Measurements from ENCODE around the gene MYL9. TPM values are rescaled to one million over a fixed set of nuclear protein-coding genes. Genes with fewer than 3 reads are reported as not detected.
"Not testable (repeated sequence)": the region's sequence is repeated elsewhere in the genome, so short reads cannot be mapped to it uniquely, and the experiment has no call there.

MYL9 gene
- total RNA-seq, 1 donor from 2014 or later = 717 TPM

DNA sequence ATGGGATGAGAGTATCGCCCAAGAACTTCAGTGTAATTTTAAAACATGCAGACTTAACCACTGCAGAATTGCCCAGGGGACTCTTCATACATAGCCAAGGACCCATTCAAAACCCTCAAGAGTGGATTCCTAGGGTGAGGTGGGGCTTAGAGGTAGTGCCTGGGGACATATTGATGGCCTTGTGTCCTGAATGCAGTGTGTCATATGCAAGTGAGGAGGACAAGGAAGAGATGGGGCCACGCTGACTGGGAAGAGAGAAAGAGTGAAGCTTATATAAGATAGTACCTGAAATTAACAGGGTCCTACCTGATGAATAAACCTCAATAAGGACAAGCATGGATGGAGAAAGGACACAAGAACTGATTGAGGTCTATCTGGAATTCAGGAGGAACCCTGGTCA lies 13.9 kb downstream of the MYL9 start:
- no peaks in the 10 kb centered on the region for H3K27me3 ChIP-seq
- no peaks in the 10 kb centered on the region for H3K36me3 ChIP-seq
- H3K27ac ChIP-seq = no peak overlapping the region
- intact Hi-C loops (cut with DNase I) = loop anchor here (5.0 kb wide), 1 partner anchor 37 kb away; no protein-coding TSS in a partner anchor
- H3K4me1 ChIP-seq = peaks cover 0 to 9% of the 10 kb centered on the region in 2 donors
- TF ChIP-seq, protein P1, sequence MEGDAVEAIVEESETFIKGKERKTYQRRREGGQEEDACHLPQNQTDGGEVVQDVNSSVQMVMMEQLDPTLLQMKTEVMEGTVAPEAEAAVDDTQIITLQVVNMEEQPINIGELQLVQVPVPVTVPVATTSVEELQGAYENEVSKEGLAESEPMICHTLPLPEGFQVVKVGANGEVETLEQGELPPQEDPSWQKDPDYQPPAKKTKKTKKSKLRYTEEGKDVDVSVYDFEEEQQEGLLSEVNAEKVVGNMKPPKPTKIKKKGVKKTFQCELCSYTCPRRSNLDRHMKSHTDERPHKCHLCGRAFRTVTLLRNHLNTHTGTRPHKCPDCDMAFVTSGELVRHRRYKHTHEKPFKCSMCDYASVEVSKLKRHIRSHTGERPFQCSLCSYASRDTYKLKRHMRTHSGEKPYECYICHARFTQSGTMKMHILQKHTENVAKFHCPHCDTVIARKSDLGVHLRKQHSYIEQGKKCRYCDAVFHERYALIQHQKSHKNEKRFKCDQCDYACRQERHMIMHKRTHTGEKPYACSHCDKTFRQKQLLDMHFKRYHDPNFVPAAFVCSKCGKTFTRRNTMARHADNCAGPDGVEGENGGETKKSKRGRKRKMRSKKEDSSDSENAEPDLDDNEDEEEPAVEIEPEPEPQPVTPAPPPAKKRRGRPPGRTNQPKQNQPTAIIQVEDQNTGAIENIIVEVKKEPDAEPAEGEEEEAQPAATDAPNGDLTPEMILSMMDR (IDR thresholded peaks at IDR 0.05) = no peak
- H3K9me3 ChIP-seq = no peaks in the 10 kb centered on the region
- no peak overlapping the region for H3K4me3 ChIP-seq
- DNase-seq (ENCODE audit: low spot score in 2 of 2) = no peak

DNA sequence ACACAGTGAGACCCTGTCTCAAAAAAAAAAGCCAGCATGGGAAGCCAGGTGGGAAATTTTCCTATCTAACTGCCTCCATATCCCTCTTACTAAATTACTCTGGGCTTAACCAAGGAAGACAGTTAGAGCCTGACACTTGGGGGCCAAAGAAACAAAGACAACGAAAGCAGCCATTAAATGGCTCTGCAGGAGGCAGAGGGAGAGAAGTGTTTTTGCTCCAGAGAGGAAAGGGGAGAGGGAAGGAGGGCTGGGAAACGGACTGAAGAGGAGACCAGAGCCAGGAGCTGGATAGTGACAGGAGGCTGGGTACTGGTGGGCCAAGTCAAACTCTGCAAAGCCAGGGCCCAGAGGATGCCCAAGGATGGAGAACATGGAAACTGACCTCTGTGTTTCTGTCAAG lies 21.4 kb downstream of the MYL9 start:
- intact Hi-C loops (cut with DNase I) = no loop called here
- TF ChIP-seq, protein P1 (IDR thresholded peaks at IDR 0.05) = no peak
- H3K27ac ChIP-seq = no peak overlapping the region
- no peak overlapping the region for H3K4me3 ChIP-seq
- H3K27me3 ChIP-seq = no peaks in the 10 kb centered on the region
- no peaks in the 10 kb centered on the region for H3K9me3 ChIP-seq
- DNase-seq (ENCODE audit: low spot score in 2 of 2) = no peak
- no peaks in the 10 kb centered on the region for H3K4me1 ChIP-seq
- no peaks in the 10 kb centered on the region for H3K36me3 ChIP-seq

DNA sequence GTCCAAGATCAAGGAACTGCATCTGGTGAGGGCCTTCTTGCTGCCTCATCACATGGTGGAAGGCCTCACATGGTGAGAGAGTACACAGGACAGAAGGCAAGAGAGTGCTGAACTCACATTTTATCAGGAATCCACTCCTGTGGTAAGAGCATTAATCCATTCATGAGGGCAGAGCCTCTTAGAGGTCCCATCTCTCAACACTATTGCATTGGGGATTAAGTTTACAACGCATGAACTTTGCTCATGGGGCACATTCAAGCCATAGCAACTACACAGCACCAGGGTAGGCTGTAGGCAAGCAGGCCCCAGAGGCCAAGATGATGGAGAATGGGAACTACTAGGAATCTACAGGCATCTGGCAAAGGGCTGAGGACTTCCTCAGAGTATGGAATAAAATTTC lies 22.1 kb downstream of the MYL9 start:
- Histone ChIP-seq H3K4me1 (no peaks in the 10 kb centered on the region), H3K9me3 (no peaks in the 10 kb centered on the region), H3K27me3 (no peaks in the 10 kb centered on the region), H3K27ac (no peak overlapping the region), H3K36me3 (no peaks in the 10 kb centered on the region), H3K4me3 (no peak overlapping the region)
- no peak for DNase-seq (ENCODE audit: low spot score in 2 of 2)
- TF ChIP-seq, protein P1 (IDR thresholded peaks at IDR 0.05) = no peak
- intact Hi-C loops (cut with DNase I) = no loop called here

DNA sequence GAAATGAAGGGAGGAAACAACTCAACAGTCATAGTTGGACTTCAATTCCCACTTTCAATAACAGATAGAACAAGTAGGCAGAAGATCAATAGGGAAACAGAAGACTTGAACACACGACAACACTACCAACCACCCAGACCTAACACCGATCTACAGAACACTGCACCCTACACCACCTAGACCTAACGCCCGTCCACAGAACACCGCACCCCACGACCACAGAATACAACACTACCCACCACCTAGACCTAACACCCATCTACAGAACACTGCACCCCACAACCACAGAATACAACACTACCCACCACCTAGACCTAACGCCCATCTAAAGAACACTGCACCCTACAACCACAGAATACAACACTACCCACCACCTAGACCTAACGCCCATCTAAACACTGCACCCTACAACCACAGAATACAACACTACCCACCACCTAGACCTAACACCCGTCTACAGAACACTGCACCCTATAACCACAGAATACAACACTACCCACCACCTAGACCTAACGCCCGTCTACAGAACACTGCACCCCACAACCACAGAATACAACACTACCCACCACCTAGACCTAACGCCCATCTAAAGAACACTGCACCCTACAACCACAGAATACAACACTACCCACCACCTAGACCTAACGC lies 22.9 kb downstream of the MYL9 start:
- H3K4me3 ChIP-seq; H3K27ac ChIP-seq; H3K9me3 ChIP-seq; H3K27me3 ChIP-seq; H3K4me1 ChIP-seq; intact Hi-C loops (cut with DNase I); DNase-seq (ENCODE audit: low spot score in 2 of 2); H3K36me3 ChIP-seq: not testable (repeated sequence)

DNA sequence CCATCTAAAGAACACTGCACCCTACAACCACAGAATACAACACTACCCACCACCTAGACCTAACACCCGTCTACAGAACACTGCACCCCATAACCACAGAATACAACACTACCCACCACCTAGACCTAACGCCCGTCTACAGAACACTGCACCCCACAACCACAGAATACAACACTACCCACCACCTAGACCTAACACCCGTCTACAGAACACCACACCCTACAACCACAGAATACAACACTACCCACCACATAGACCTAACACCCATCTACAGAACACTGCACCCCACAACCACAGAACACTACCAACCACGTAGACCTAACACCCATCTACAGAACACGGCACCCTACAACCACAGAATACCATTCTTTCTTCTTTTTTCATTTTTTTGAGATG lies 23.4 kb downstream of the MYL9 start:
- H3K27ac ChIP-seq; DNase-seq (ENCODE audit: low spot score in 2 of 2); H3K36me3 ChIP-seq; intact Hi-C loops (cut with DNase I); H3K4me1 ChIP-seq; H3K4me3 ChIP-seq; H3K27me3 ChIP-seq; H3K9me3 ChIP-seq: not testable (repeated sequence)

DNA sequence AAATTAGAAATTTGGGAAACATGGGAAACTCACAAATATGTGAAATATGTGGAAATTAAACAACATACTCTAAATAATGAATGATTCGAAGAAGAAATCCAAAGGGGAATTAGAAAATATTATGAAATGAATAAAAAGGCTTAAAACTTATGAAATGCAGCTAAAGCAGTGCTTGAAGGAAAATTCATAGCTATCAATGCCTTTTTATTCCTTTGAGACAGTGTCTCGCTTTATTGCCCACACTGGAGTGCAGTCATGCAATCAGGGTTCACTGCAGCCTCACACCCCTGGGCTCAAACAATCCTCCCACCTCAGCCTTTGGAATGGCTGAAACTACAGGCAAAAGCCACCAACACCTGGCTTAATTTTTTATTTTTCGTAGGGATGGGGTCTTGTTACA lies 24.2 kb downstream of the MYL9 start:
- no peaks in the 10 kb centered on the region for H3K9me3 ChIP-seq
- intact Hi-C loops (cut with DNase I) = no loop called here

More for the DNA sequence above, 24.2 kb downstream of the MYL9 start:
- H3K4me3 ChIP-seq = no peak overlapping the region
- DNase-seq (ENCODE audit: low spot score in 2 of 2) = no peak
- no peaks in the 10 kb centered on the region for H3K4me1 ChIP-seq
- H3K27ac ChIP-seq = no peak overlapping the region
- no peaks in the 10 kb centered on the region for H3K36me3 ChIP-seq
- H3K27me3 ChIP-seq = no peaks in the 10 kb centered on the region
- TF ChIP-seq, protein P1 (IDR thresholded peaks at IDR 0.05) = no peak
